ENCODE results near the gene CCDC61. TPM values are rescaled to one million over a fixed set of nuclear protein-coding genes. Genes with fewer than 3 reads are reported as not detected.

Gene CCDC61
- total RNA-seq, 2 donors from 2014 or later = 24.3 to 27.6 TPM

DNA sequence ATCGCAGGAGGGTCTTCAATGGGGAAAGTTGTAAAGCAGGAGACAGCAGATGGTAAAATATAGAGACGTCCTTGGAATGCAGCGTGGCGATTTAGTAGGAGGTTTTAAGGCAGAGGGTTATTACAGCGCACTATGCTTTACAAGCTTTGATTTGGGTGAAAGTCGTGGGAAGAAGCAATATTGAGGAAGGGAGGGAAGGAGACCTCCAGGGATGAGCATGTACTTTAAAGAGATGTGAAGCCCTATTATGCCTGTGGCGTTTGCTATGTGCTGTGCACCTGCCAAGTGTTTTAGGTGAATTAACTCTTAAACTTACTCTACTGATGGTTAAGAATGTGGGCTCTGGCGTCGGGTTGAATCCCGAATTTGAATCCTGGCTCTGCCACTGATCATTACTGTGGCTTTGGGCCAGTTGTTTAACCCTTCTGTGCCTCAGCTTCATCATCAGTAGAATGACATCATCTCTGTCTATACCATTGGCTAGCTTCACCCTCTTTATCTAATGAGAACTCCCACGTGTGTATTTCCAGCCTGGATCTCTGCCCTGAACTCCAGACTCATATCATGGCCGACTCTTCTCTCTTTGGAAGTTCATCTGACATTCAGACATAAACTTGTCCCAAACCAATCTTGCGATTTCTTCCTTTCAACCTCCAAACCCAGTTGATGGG is 583 bp downstream of the CCDC61 start:
- Mint-ChIP-seq H3K27ac (no peak overlapping the region), H3K4me1 (peaks cover 27% of the 10 kb centered on the region), H3K4me3 (no peak overlapping the region), H3K27me3 (no peaks in the 10 kb centered on the region), H3K36me3 (ENCODE audit: low read depth) (peaks cover 14% of the 10 kb centered on the region), H3K9me3 (no peaks in the 10 kb centered on the region)
- ATAC-seq (replicated peaks) = no peak

- no peak for ATAC-seq (replicated peaks)
Measured at GRCh38 chr19:45996933-45997332, 1.7 kb downstream of the CCDC61 start.

DNA sequence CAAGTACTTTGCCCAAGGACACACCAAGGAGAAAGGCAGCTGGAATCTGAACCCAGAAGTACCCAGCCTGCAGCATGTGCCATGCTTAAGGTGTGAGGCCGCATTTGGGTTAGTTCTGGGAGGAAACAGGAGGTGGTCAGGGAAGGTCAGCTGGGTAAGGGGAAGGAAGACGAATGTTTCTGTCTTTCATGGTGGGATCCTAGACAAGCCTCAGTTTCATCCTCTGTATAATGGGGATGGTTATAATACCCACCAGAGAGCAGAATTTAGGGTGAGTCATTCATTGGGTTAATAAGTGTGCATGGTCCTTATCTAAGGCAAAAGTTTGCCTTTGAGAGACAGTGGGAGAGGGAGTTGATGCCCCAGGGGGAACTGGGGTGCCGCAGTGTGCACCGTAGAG is 3.6 kb downstream of the CCDC61 start:
- H3K27me3 Mint-ChIP-seq = no peaks in the 10 kb centered on the region
- peak overlapping the region; percentile 79 for H3K4me3 Mint-ChIP-seq
- peaks cover 14% of the 10 kb centered on the region for H3K36me3 Mint-ChIP-seq (ENCODE audit: low read depth)
- peak overlapping the region; percentile 71 for H3K27ac Mint-ChIP-seq
- H3K4me1 Mint-ChIP-seq = peaks cover 29% of the 10 kb centered on the region
- no peaks in the 10 kb centered on the region for H3K9me3 Mint-ChIP-seq
- no peak for ATAC-seq (replicated peaks)

More at GRCh38 chr19:45996933-45997332, 1.7 kb downstream of the CCDC61 start:
- Mint-ChIP-seq H3K4me1 (peaks cover 29% of the 10 kb centered on the region), H3K9me3 (no peaks in the 10 kb centered on the region), H3K36me3 (ENCODE audit: low read depth) (peaks cover 14% of the 10 kb centered on the region), H3K27ac (no peak overlapping the region), H3K27me3 (no peaks in the 10 kb centered on the region), H3K4me3 (no peak overlapping the region)

DNA sequence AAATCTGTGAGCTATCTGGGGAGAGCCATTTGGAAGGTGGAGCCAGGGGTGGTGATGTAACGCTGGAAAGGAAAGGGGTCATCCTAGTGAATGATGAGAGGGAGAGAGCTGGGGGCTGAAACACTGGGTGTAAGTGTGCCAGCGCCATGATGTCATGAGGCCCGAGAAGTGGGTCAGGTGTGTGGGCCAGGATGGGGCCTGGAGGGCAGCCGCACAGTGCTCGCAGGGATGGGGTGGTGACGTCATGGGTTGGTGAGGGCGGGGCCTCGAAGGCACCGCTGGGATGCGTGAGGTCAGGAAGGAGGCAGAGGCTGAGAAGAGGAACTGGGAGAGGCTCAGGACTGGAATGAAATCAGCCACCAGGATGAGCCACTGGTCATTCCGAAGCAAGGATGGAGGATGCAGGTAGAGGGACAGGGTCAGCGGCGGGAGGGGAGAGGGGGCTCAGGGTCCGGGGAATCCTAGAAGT is 4.4 kb downstream of the CCDC61 start:
- ATAC-seq (replicated peaks) = no peak
- Mint-ChIP-seq H3K36me3 (ENCODE audit: low read depth) (peaks cover 14% of the 10 kb centered on the region), H3K4me3 (peak overlapping the region; percentile 79)

DNA sequence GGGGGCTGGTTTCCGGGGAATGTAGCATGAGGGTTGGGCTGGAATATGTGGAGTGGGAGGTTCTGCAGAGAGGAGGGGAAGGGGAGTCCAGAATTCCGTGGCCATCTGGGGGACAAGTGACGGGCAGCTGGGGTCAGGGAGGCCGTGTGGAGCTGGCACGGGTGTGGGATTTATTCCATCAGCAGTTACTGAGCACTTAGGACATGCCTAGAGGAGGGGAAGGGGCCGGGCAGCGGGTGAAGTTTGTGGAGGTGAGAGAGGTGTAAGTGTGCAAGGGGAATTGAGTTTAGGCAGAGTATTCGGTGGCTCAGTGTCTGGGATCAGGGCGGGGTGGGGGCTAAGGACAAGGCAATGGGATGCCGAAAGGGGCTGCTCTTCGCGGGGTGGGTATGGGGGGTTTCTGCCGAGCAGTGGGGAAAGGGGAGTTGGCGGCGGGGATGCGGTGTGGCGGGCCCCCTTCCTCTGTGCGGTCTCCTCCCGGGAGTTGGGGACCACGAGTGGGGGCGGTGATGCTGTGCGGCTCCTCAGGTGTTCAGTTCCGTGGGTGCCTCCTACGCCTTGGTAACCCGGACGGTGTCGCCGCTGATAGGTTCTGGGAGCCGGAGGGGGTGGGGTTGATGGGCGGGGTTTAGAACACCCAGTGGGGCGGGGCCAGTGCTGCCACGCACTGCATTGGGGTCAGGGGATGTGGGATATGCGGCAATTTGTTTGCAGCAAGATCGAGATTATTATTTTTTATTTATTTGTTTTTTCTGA is 5.4 kb downstream of the CCDC61 start:
- ATAC-seq (replicated peaks) = peak; percentile 89
- Mint-ChIP-seq H3K9me3 (no peaks in the 10 kb centered on the region), H3K27ac (peak overlapping the region; percentile 48), H3K27me3 (no peaks in the 10 kb centered on the region), H3K4me1 (peaks cover 29% of the 10 kb centered on the region), H3K36me3 (ENCODE audit: low read depth) (peaks cover 21% of the 10 kb centered on the region), H3K4me3 (peak overlapping the region; percentile 79)

More for the DNA sequence above, 4.4 kb downstream of the CCDC61 start:
- Mint-ChIP-seq H3K27ac (peak overlapping the region; percentile 71), H3K4me1 (peaks cover 29% of the 10 kb centered on the region), H3K9me3 (no peaks in the 10 kb centered on the region), H3K27me3 (no peaks in the 10 kb centered on the region)

DNA sequence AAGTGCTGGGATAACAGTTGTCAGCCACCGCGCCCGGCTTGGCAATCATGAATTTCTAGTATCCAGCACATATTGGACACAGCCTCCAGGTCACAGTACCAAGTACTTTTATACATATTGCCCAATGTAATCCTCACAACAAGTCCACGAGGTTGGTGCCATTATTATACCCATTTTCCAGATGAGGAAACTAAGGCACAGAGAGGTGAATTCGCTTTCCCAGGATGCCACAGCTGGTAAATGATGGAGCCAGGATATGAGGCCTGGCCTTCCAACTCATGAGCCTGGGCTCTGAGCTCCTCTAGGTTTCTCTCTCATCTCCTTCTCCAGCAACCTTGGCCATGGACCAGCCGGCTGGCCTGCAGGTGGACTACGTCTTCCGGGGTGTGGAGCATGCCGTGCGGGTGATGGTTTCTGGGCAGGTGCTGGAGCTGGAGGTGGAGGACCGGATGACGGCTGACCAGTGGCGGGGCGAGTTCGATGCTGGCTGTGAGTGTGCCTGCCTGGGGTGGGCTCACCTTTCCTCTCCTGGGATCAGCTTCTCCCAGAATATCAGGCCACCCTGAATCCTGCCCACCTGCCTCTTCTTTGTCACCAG is 7.5 kb downstream of the CCDC61 start:
- no peaks in the 10 kb centered on the region for H3K9me3 Mint-ChIP-seq
- H3K36me3 Mint-ChIP-seq (ENCODE audit: low read depth) = peaks cover 21% of the 10 kb centered on the region
- H3K27me3 Mint-ChIP-seq = no peaks in the 10 kb centered on the region
- H3K27ac Mint-ChIP-seq = no peak overlapping the region
- no peak overlapping the region for H3K4me3 Mint-ChIP-seq
- ATAC-seq (replicated peaks) = no peak
- peaks cover 28% of the 10 kb centered on the region for H3K4me1 Mint-ChIP-seq

DNA sequence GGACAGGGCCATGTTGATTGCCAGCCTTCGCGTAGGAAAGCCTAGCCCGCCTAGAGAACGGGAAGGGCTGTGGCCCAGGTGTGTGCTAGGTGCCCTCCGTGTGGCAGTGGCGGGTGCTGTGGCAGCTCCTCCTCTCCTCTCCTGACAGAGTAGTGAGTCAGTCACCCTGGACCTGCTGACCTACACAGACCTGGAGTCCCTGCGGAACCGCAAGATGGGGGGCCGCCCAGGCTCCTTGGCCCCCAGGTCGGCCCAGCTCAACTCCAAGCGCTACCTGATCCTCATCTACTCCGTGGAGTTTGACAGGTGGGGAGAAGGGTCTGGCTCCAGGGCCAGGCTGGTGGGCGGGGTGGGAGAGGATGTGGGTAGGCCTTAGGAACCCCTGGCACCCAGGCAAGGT is 11.1 kb downstream of the CCDC61 start:
- H3K36me3 Mint-ChIP-seq (ENCODE audit: low read depth) = peaks cover 29% of the 10 kb centered on the region
- no peak overlapping the region for H3K4me3 Mint-ChIP-seq
- no peak overlapping the region for H3K27ac Mint-ChIP-seq
- ATAC-seq (replicated peaks) = no peak
- no peaks in the 10 kb centered on the region for H3K27me3 Mint-ChIP-seq
- no peaks in the 10 kb centered on the region for H3K4me1 Mint-ChIP-seq
- no peaks in the 10 kb centered on the region for H3K9me3 Mint-ChIP-seq

GRCh38 chr19:46009530-46010510 is 14.6 kb downstream of the CCDC61 start:
- H3K27me3 Mint-ChIP-seq = peaks cover 3% of the 10 kb centered on the region
- peaks cover 41% of the 10 kb centered on the region for H3K36me3 Mint-ChIP-seq (ENCODE audit: low read depth)
- peaks cover 5% of the 10 kb centered on the region for H3K4me1 Mint-ChIP-seq
- no peak overlapping the region for H3K27ac Mint-ChIP-seq
- H3K4me3 Mint-ChIP-seq = no peak overlapping the region
- ATAC-seq (replicated peaks) = peak; percentile 70
- no peaks in the 10 kb centered on the region for H3K9me3 Mint-ChIP-seq

- Mint-ChIP-seq H3K27ac (no peak overlapping the region), H3K4me3 (peak overlapping the region; percentile 49), H3K9me3 (no peaks in the 10 kb centered on the region), H3K36me3 (ENCODE audit: low read depth) (peaks cover 13% of the 10 kb centered on the region), H3K27me3 (peaks cover 7% of the 10 kb centered on the region), H3K4me1 (peaks cover 13% of the 10 kb centered on the region)
- ATAC-seq (replicated peaks) = no peak
Measured at GRCh38 chr19:46014534-46014933, 19.3 kb downstream of the CCDC61 start.

DNA sequence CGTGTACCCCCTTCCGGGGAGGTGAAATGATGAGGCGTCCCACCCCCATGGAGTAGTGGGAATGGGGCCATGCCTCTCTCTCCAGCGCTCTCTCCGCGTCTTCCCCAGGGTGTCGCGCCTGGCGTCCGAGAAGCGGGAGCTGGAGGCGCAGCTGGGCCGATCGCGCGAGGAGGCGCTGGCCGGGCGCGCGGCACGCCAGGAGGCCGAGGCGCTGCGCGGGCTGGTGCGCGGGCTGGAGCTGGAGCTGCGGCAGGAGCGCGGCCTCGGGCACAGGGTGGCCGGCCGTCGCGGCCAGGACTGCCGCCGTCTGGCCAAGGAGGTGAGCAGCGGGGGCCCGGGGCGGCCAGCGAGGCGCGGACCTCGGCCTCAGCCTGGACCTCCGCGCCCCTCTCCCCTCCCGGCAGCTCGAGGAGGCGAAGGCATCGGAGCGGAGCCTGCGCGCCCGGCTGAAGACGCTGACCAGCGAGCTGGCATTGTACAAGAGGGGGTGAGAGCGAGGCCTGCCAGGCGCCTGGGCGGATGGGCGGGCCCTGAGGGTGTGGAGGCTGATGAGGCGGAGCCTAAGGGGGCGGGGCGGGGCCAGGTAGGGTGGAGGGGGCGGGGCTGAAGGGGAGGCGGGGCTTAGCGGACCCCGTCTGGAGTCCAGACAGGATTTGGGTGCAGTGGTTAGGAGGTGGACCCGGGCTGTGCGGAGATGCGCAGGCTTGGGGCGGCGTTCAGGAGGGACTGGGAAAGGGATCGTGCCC is 19.8 kb downstream of the CCDC61 start:
- H3K27ac Mint-ChIP-seq = no peak overlapping the region
- H3K9me3 Mint-ChIP-seq = no peaks in the 10 kb centered on the region
- H3K36me3 Mint-ChIP-seq (ENCODE audit: low read depth) = peaks cover 13% of the 10 kb centered on the region
- H3K4me1 Mint-ChIP-seq = peaks cover 13% of the 10 kb centered on the region
- ATAC-seq (replicated peaks) = peak; percentile 60
- H3K27me3 Mint-ChIP-seq = peaks cover 7% of the 10 kb centered on the region
- H3K4me3 Mint-ChIP-seq = peak overlapping the region; percentile 87

DNA sequence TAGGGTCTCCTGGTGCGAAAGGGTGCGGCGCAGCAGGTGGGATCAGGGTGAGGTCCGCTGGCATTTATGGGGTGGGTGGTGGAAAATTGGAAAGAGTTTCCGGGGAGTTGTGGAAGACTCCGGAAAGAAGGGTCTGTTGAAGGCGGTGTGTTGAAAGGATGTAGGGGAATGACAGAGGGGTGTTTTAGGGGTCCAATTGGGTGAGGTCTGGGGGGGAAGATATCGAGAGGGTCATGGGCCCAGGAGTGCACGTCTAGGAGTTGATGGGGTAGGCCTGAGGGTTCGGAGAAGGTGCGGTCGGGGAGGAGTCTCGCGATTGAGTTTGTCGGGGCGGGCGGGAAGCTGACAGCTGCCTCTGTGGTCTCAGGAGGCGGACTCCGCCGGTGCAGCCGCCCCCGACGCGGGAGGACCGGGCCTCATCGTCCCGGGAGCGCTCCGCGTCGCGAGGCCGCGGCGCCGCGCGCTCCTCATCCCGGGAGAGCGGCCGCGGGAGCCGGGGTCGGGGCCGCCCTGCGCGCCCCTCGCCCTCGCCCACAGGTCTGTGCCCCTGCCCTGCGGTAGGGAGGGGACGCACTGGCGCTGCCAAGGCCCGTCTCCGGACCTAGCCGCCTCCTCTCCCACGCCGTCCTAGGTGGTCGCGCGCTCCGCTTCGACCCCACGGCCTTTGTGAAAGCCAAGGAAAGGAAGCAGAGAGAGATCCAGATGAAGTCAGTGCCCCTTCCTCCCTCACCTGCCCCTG is 20.6 kb downstream of the CCDC61 start:
- Mint-ChIP-seq H3K4me1 (peaks cover 13% of the 10 kb centered on the region), H3K27ac (no peak overlapping the region)
- ATAC-seq (replicated peaks) = peak; percentile 40

DNA sequence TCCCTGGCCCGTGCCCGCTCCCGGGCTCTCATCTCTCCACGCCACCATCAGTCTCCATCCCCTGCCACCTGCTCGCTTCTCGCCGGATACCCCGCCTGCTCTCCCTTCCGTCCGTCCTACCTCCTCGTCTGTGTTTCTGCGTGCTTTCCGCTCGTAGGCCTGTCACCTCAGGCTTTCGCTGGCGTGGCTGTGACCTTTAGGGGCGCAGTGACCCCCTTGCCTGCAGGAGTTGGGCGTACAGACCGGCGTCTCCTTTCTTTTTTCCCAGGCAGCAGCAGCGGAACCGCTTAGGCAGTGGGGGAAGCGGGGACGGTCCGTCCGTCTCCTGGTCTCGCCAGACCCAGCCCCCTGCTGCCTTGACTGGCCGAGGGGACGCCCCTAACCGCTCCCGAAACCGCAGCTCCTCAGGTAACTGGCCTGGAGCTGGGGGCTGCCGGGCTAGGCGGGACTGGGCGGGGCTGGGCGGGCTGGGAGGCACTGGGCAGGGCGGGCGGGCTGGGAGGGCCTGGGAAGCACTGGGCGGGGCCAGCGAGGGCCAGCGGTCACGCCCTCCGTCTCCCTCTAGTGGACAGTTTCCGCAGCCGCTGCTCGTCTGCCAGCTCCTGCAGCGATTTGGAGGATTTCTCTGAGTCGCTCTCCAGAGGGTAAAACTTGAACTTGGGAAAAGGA is 21.3 kb downstream of the CCDC61 start:
- Mint-ChIP-seq H3K4me3 (peak overlapping the region; percentile 87), H3K36me3 (ENCODE audit: low read depth) (peaks cover 10% of the 10 kb centered on the region), H3K9me3 (no peaks in the 10 kb centered on the region), H3K27me3 (peaks cover 7% of the 10 kb centered on the region), H3K4me1 (peaks cover 13% of the 10 kb centered on the region), H3K27ac (no peak overlapping the region)
- peak; percentile 78 for ATAC-seq (replicated peaks)

More for the DNA sequence above, 20.6 kb downstream of the CCDC61 start:
- Mint-ChIP-seq H3K27me3 (peaks cover 7% of the 10 kb centered on the region), H3K36me3 (ENCODE audit: low read depth) (peaks cover 13% of the 10 kb centered on the region), H3K4me3 (peak overlapping the region; percentile 87), H3K9me3 (no peaks in the 10 kb centered on the region)
